Endothelial cell of umbilical vein (primary cell): ENCODE measurements around the gene COL26A1. TPM values are rescaled to one million over a fixed set of nuclear protein-coding genes. Genes with fewer than 3 reads are reported as not detected.

Experiments used
- BruUV-seq: library from RNA; stranded (reverse); fragments of 400-500 nt; replicated peaks from 2 replicates; lab custom pipeline; 2021; lab: Mats Ljungman, UMichigan
- CTCF ChIA-PET: fragments of 300-600, 350-600 bp; sonication (Branson Sonifier 250); formaldehyde crosslinking; loops from one replicate; lab custom pipeline; 2021; ENCODE audit warnings: antibody characterized with exemption, inconsistent platforms; lab: Charles Lee
- POLR2A ChIA-PET: fragments of 300-600, 350-600 bp; sonication (Branson Sonifier 250); formaldehyde crosslinking; loops from one replicate; lab custom pipeline; 2021; ENCODE audit warnings: antibody characterized with exemption, inconsistent platforms; lab: Charles Lee
- DNase-seq: peaks from one replicate; pipeline ENCODE4 v3.0.0-alpha.2; 2011; ENCODE audit warnings: low read depth, low spot score
- FAIRE-seq: peaks from 2 replicates; lab custom pipeline; 2011; peaks lifted over from hg19 to GRCh38; lab: Jason Lieb, UNC
- H2AFZ ChIP-seq: 2 replicates; pipeline ENCODE4 v1.6.0; 2012; ENCODE audit warnings: low read depth, low read length, control low read depth, inconsistent platforms
- H3K27ac ChIP-seq: 2 replicates; pipeline ENCODE4 v1.5.1; 2011; ENCODE audit warnings: low read depth, mild to moderate bottlenecking, control low read depth, low read length, moderate library complexity; ENCODE audit not compliant: insufficient read depth
- H3K27me3 ChIP-seq, 2 experiments: 2 replicates each; pipeline versions ENCODE4 v1.6.0 to v1.6.1; 2011; ENCODE audit warnings: low read length in 2 of 2, mixed read lengths in 1 of 2; ENCODE audit not compliant: control insufficient read depth in 2 of 2, insufficient read depth in 2 of 2
- H3K36me3 ChIP-seq, 2 experiments: 2 replicates in 1 of 2; 3 replicates in 1 of 2; pipeline ENCODE4 v1.5.1; 2011; ENCODE audit warnings: low read length in 2 of 2, mild to moderate bottlenecking in 1 of 2, moderate library complexity in 1 of 2; ENCODE audit not compliant: control insufficient read depth in 2 of 2, insufficient read depth in 2 of 2; ENCODE audit errors: extremely low read depth in 1 of 2
- H3K4me1 ChIP-seq: 3 replicates; pipeline ENCODE4 v1.5.1; 2011; ENCODE audit warnings: mild to moderate bottlenecking, low read length; ENCODE audit not compliant: control insufficient read depth, insufficient read depth; ENCODE audit errors: extremely low read depth
- H3K4me2 ChIP-seq: 2 replicates; pipeline ENCODE4 v1.6.1; 2011; ENCODE audit warnings: low read length, control low read depth, mixed read lengths; ENCODE audit not compliant: insufficient read depth
- H3K4me3 ChIP-seq, 3 experiments: fragments of 200-600 bp in 1 of 3; sonication (generic), shearing (Covaris generic) in 1 of 3; replicated peaks in 1 of 3; 2 replicates each; pipeline ENCODE4 v1.5.1; 2011 to 2016; ENCODE audit warnings: control low read depth in 3 of 3, low read length in 3 of 3, mild to moderate bottlenecking in 2 of 3, inconsistent platforms in 1 of 3, low read depth in 1 of 3, moderate library complexity in 1 of 3; ENCODE audit not compliant: insufficient read depth in 1 of 3
- H3K79me2 ChIP-seq: 2 replicates; pipeline ENCODE4 v1.6.0; 2012; ENCODE audit warnings: low read length, inconsistent platforms; ENCODE audit not compliant: control insufficient read depth, insufficient read depth
- H3K9ac ChIP-seq: replicated peaks from 2 replicates; pipeline ENCODE3; 2011; ENCODE audit warnings: low read length, control low read depth; ENCODE audit not compliant: insufficient read depth; ENCODE audit errors: extremely low read depth
- H3K9me1 ChIP-seq: replicated peaks from 3 replicates; pipeline ENCODE4 v1.6.0; 2011; ENCODE audit warnings: mild to moderate bottlenecking, low read length; ENCODE audit not compliant: control insufficient read depth, insufficient read depth; ENCODE audit errors: extremely low read depth
- H3K9me3 ChIP-seq: replicated peaks from 2 replicates; pipeline ENCODE4 v1.5.1; 2012; ENCODE audit warnings: low read length, inconsistent platforms; ENCODE audit not compliant: control insufficient read depth, insufficient read depth
- H4K20me1 ChIP-seq: replicated peaks from 2 replicates; pipeline ENCODE3; 2011; ENCODE audit warnings: mild to moderate bottlenecking, low read length; ENCODE audit not compliant: control insufficient read depth, insufficient read depth; ENCODE audit errors: extremely low read depth
- CTCF ChIP-seq, 2 donors: IDR thresholded peaks; 1 replicate in 1 of 2; 2 replicates in 1 of 2; pipeline ENCODE4 v1.5.1; 2011; ENCODE audit warnings: low read length in 2 of 2, mild to moderate bottlenecking in 2 of 2, moderate library complexity in 2 of 2, control low read depth in 1 of 2, inconsistent platforms in 1 of 2, low read depth in 1 of 2; ENCODE audit not compliant: insufficient read depth in 1 of 2; ENCODE audit errors: extremely low read depth in 1 of 2
- EZH2 ChIP-seq: IDR thresholded peaks from 2 replicates; pipeline ENCODE4 v1.6.1; 2012; ENCODE audit warnings: borderline replicate concordance, low read depth, mild to moderate bottlenecking, moderate library complexity, low read length, inconsistent platforms; ENCODE audit not compliant: severe bottlenecking
- FOS ChIP-seq: IDR thresholded peaks from 2 replicates; pipeline ENCODE4 v1.6.1; 2011; ENCODE audit warnings: mild to moderate bottlenecking, low read length, moderate library complexity, borderline replicate concordance; ENCODE audit not compliant: insufficient read depth
- GATA2 ChIP-seq: IDR thresholded peaks from 2 replicates; pipeline ENCODE4 v1.7.0; 2011; ENCODE audit warnings: low read depth, mild to moderate bottlenecking, moderate library complexity, mixed read lengths, low read length; ENCODE audit not compliant: insufficient read length, insufficient read depth
- JUN ChIP-seq: IDR thresholded peaks from 2 replicates; pipeline ENCODE4 v1.6.1; 2011; ENCODE audit warnings: borderline replicate concordance, low read depth; ENCODE audit not compliant: insufficient read length, insufficient read depth
- MAX ChIP-seq: IDR thresholded peaks from 2 replicates; pipeline ENCODE4 v1.6.1; 2011; ENCODE audit not compliant: insufficient read depth, insufficient read length
- MYC ChIP-seq: IDR thresholded peaks from one replicate; pipeline ENCODE4 v1.6.1; 2011; ENCODE audit warnings: mild to moderate bottlenecking, low read depth, low read length
- POLR2A ChIP-seq: IDR thresholded peaks from 2 replicates; pipeline ENCODE4 v1.6.1; 2012; ENCODE audit warnings: low read depth, mild to moderate bottlenecking, control low read depth, low read length
- POLR2AphosphoS5 ChIP-seq: IDR thresholded peaks from 2 replicates; pipeline ENCODE4 v1.6.1; 2012; ENCODE audit warnings: low read depth, mild to moderate bottlenecking, control low read depth, low read length, moderate library complexity; ENCODE audit not compliant: insufficient read depth
- dilution Hi-C: fragments of 300-500 bp; cut with MboI; formaldehyde crosslinking; loops from one replicate; pipeline ENCODE4 v1.15.0; 2019; ENCODE audit warnings: low sequenced_read_pairs; ENCODE audit not compliant: extremely low pct_ligation_motif_present
- intact Hi-C: fragments of 100-400 bp; cut with micrococcal nuclease; formaldehyde crosslinking; loops from one replicate; pipeline ENCODE4 v1.10.0; 2022
- polyA plus RNA-seq, 4 experiments: library from polyadenylated mRNA; depleted of rRNA in 3 of 4; stranded (reverse) in 3 of 4; unstranded in 1 of 4; fragments of >200 nt; gene quantifications; 2 replicates each; pipeline versions ENCODE4 v1.2.1 to v1.2.3, GENCODE V29; 2011 to 2012; ENCODE audit warnings: missing spikeins in 1 of 4
- total RNA-seq: library from RNA; stranded (reverse); gene quantifications from 2 replicates; pipeline ENCODE4 v1.2.3, GENCODE V29; 2021

Gene COL26A1
- total and polyA plus RNA-seq, 2 donors (not counting 3 experiments of a cell fraction or from before 2014, with no cell fraction given): not detected

- H3K9ac ChIP-seq: no peak overlapping the region
- intact Hi-C loops: no loop called here
- DNase-seq (no peak), FAIRE-seq (no peak)
- no peaks in the 10 kb centered on the region for H3K9me1 ChIP-seq
- H3K4me1 ChIP-seq: no peaks in the 10 kb centered on the region
- no peak for TF ChIP-seq EZH2
- TF ChIP-seq POLR2AphosphoS5: no peak
- no peak for TF ChIP-seq MYC
- no peak for TF ChIP-seq POLR2A
- no peak for TF ChIP-seq CTCF (IDR thresholded peaks at IDR 0.05; ENCODE audit: extremely low read depth in 1 of 2, insufficient read depth in 1 of 2, low read depth in 1 of 2, low read length in 2 of 2)
- no peak for TF ChIP-seq JUN
- TF ChIP-seq MAX: no peak
- no peak for TF ChIP-seq FOS
- no peak for TF ChIP-seq GATA2
- H4K20me1 ChIP-seq: no peaks in the 10 kb centered on the region
- peaks cover 0 to 2% of the 10 kb centered on the region in 2 experiments for H3K27me3 ChIP-seq
- ChIA-PET POLR2A (no interaction called here), CTCF (no interaction called here)
- no peaks in the 10 kb centered on the region for H3K36me3 ChIP-seq
- no peak overlapping the region for H3K4me3 ChIP-seq
- H3K4me2 ChIP-seq: no peak overlapping the region
- no peaks in the 10 kb centered on the region for H3K79me2 ChIP-seq
- no peak overlapping the region for H3K27ac ChIP-seq
- no TSS peak for BruUV-seq
- no peaks in the 10 kb centered on the region for H3K9me3 ChIP-seq
- H2AFZ ChIP-seq: no peak overlapping the region
- dilution Hi-C loops: no loop called here
These were observed 73.6 kb downstream of the COL26A1 start for GRCh38 chr7:101436221-101436735.
